GM23338 (cell line): Measurements from ENCODE around the gene ITGA4. TPM values are rescaled to one million over a fixed set of nuclear protein-coding genes. Genes with fewer than 3 reads are reported as not detected.
A peak's percentile ranks its signal among the peaks of the same experiment; 100 is the strongest.

ENCODE experiments used
- ATAC-seq: fragments of 200-7000 bp; cut with Tn5 transposase; 3 replicates; pipeline ENCODE4 v1.9.1; 2020
- DNase-seq: peaks from one replicate; pipeline ENCODE4 v3.0.0-alpha.2; 2015; ENCODE audit warnings: low spot score
- H2AFZ ChIP-seq: fragments of 200-600 bp; sonication (generic); 2 replicates; pipeline ENCODE4 v1.8.0; 2016; ENCODE audit warnings: antibody characterized with exemption, mild to moderate bottlenecking, moderate library complexity
- H3F3A ChIP-seq: fragments of 200-600 bp; sonication (generic); replicated peaks from 2 replicates; pipeline ENCODE4 v1.8.0; 2017; ENCODE audit warnings: antibody characterized with exemption, mixed run types, low read depth
- H3K27ac ChIP-seq: fragments of 200-600 bp; sonication (generic); 2 replicates; pipeline ENCODE4 v1.6.1; 2016; ENCODE audit warnings: low read depth
- H3K27me3 ChIP-seq: fragments of 200-600 bp; sonication (generic); 2 replicates; pipeline ENCODE4 v1.8.0; 2016; ENCODE audit warnings: mild to moderate bottlenecking, mixed run types, moderate library complexity; ENCODE audit not compliant: insufficient read depth
- H3K36me3 ChIP-seq: fragments of 200-600 bp; sonication (generic); 2 replicates; pipeline ENCODE4 v1.8.0; 2016; ENCODE audit warnings: mild to moderate bottlenecking; ENCODE audit not compliant: insufficient read depth
- H3K4me1 ChIP-seq: fragments of 200-600 bp; sonication (generic); 2 replicates; pipeline ENCODE4 v1.8.0; 2016; ENCODE audit warnings: mild to moderate bottlenecking, moderate library complexity; ENCODE audit not compliant: insufficient read depth
- H3K4me2 ChIP-seq: fragments of 200-600 bp; sonication (generic); 2 replicates; pipeline ENCODE4 v1.7.1; 2017; ENCODE audit warnings: mixed run types
- H3K4me3 ChIP-seq: fragments of 200-600 bp; sonication (generic); 2 replicates; pipeline ENCODE4 v1.6.1; 2016; ENCODE audit warnings: mixed run types
- H3K79me2 ChIP-seq: fragments of 200-600 bp; sonication (generic); replicated peaks from 2 replicates; pipeline ENCODE4 v1.8.0; 2017; ENCODE audit warnings: mild to moderate bottlenecking; ENCODE audit not compliant: insufficient read depth
- H3K9me2 ChIP-seq: fragments of 200-600 bp; sonication (generic); 2 replicates; pipeline ENCODE4 v1.8.0; 2017; ENCODE audit not compliant: insufficient read depth
- H4K20me1 ChIP-seq: fragments of 200-600 bp; sonication (generic); replicated peaks from 2 replicates; pipeline ENCODE4 v1.8.0; 2017; ENCODE audit warnings: mild to moderate bottlenecking; ENCODE audit not compliant: insufficient read depth
- H3K27ac Mint-ChIP-seq: 2 replicates; pipeline ENCODE4 v1.8.0; 2020; ENCODE audit warnings: inconsistent platforms, mild to moderate bottlenecking, moderate library complexity, mixed read lengths
- H3K27me3 Mint-ChIP-seq: 3 replicates; pipeline ENCODE4 v1.8.0; 2022; ENCODE audit warnings: low read depth, mild to moderate bottlenecking, moderate library complexity, mixed read lengths, inconsistent platforms; ENCODE audit not compliant: insufficient read depth, poor library complexity
- H3K36me3 Mint-ChIP-seq: 3 replicates; pipeline ENCODE4 v1.8.0; 2021; ENCODE audit warnings: low read depth, mild to moderate bottlenecking, inconsistent platforms, moderate library complexity, mixed read lengths
- H3K4me1 Mint-ChIP-seq: 3 replicates; pipeline ENCODE4 v1.8.0; 2020; ENCODE audit warnings: mild to moderate bottlenecking, inconsistent platforms, mixed read lengths
- H3K4me3 Mint-ChIP-seq: 3 replicates; pipeline ENCODE4 v1.8.0; 2021; ENCODE audit warnings: moderate library complexity, mild to moderate bottlenecking, inconsistent platforms, mixed read lengths
- H3K9me3 Mint-ChIP-seq: 3 replicates; pipeline ENCODE4 v1.8.0; 2020; ENCODE audit warnings: moderate library complexity, mild to moderate bottlenecking, inconsistent platforms, mixed read lengths
- CREB1 ChIP-seq: fragments of 250-450 bp; sonication (Bioruptor Pico); IDR thresholded peaks from 2 replicates; pipeline ENCODE4 v1.5.0; 2020; ENCODE audit warnings: low read depth, mild to moderate bottlenecking, moderate library complexity
- CTCF ChIP-seq, 2 experiments: fragments of 200-600 bp in 1 of 2; sonication (generic) in 1 of 2; conservative IDR thresholded peaks; 2 replicates each; pipeline versions ENCODE4 v1.5.1 to v1.6.1; 2016 to 2017; ENCODE audit warnings: antibody characterized with exemption in 2 of 2, low read depth in 2 of 2, mild to moderate bottlenecking in 2 of 2, moderate library complexity in 1 of 2
- ETS1 ChIP-seq: IDR thresholded peaks from 2 replicates; pipeline ENCODE4 v1.6.1; 2016; ENCODE audit warnings: antibody characterized with exemption
- EZH2 ChIP-seq: fragments of 200-600 bp; sonication (generic); IDR thresholded peaks from one replicate; pipeline ENCODE4 v1.8.0; 2017; ENCODE audit warnings: antibody characterized with exemption, mild to moderate bottlenecking, low read depth; ENCODE audit not compliant: unreplicated experiment
- EZH2phosphoT487 ChIP-seq: fragments of 200-600 bp; sonication (generic); IDR thresholded peaks from one replicate; pipeline ENCODE4 v1.8.1; 2018; ENCODE audit warnings: antibody characterized with exemption; ENCODE audit not compliant: unreplicated experiment
- JUNB ChIP-seq: IDR thresholded peaks from one replicate; pipeline ENCODE4 v1.6.1; 2016; ENCODE audit warnings: antibody characterized with exemption; ENCODE audit not compliant: unreplicated experiment
- NANOG ChIP-seq: IDR thresholded peaks from 2 replicates; pipeline ENCODE4 v1.6.1; 2016; ENCODE audit warnings: antibody characterized with exemption, borderline replicate concordance
- POLR2AphosphoS5 ChIP-seq: IDR thresholded peaks from 2 replicates; pipeline ENCODE4 v1.6.1; 2016; ENCODE audit warnings: antibody characterized with exemption, low read depth
- REST ChIP-seq: IDR thresholded peaks from one replicate; pipeline ENCODE4 v1.6.1; 2018; ENCODE audit warnings: antibody characterized with exemption; ENCODE audit not compliant: unreplicated experiment
- STAT1 ChIP-seq: IDR thresholded peaks from one replicate; pipeline ENCODE4 v1.6.1; 2016; ENCODE audit warnings: antibody characterized with exemption; ENCODE audit not compliant: unreplicated experiment
- ZNF114 ChIP-seq: fragments of 250-450 bp; sonication (Bioruptor Pico); IDR thresholded peaks from 2 replicates; pipeline ENCODE4 v1.5.0; 2020; ENCODE audit warnings: mild to moderate bottlenecking, moderate library complexity
- ZNF331 ChIP-seq: fragments of 250-450 bp; sonication (Bioruptor Pico); IDR thresholded peaks from 2 replicates; pipeline ENCODE4 v1.5.0; 2020; ENCODE audit warnings: low read depth, mild to moderate bottlenecking, moderate library complexity
- ZNF462 ChIP-seq: fragments of 250-450 bp; sonication (Bioruptor Pico); IDR thresholded peaks from 2 replicates; pipeline ENCODE4 v1.5.0; 2020; ENCODE audit warnings: mild to moderate bottlenecking, moderate library complexity
- polyA plus RNA-seq: library from polyadenylated mRNA; unstranded; fragments of >200 nt; fragmentation: Nextera tagmentation; extraction: Ambion mirVana; gene quantifications from 2 replicates; pipeline ENCODE4 v1.2.1, GENCODE V29; 2016
- total RNA-seq: library from RNA; depleted of rRNA; stranded (reverse); fragments of >200 nt; shearing (Covaris generic); gene quantifications from 2 replicates; pipeline ENCODE4 v1.2.3, GENCODE V29; 2014

Gene ITGA4
- total and polyA plus RNA-seq, 2 experiments from 2014 or later, result 1.2 to 4.6 TPM

- Histone ChIP-seq H3K9me2 (no peaks in the 10 kb centered on the region), H2AFZ (peak overlapping the region; percentile 100), H4K20me1 (peaks cover 7% of the 10 kb centered on the region; the same call in 1 of the 2 replicates), H3K79me2 (no peaks in the 10 kb centered on the region), H3K36me3 (no peaks in the 10 kb centered on the region), H3K27ac (no peak overlapping the region), H3F3A (no peaks in the 10 kb centered on the region), H3K4me3 (peak overlapping the region; percentile 68), H3K4me1 (no peaks in the 10 kb centered on the region; the same call in 1 of the 2 replicates), H3K4me2 (peak overlapping the region; percentile 86), H3K27me3 (peaks cover 58% of the 10 kb centered on the region)
- Mint-ChIP-seq H3K36me3 (no peaks in the 10 kb centered on the region), H3K27me3 (peaks cover 30% of the 10 kb centered on the region), H3K9me3 (no peaks in the 10 kb centered on the region), H3K4me1 (peaks cover 11% of the 10 kb centered on the region; the same call in 2 of the 3 replicates), H3K27ac (no peak overlapping the region), H3K4me3 (peak overlapping the region; percentile 78)
- DNase-seq, result peak; percentile 53
- TF ChIP-seq ZNF462 (CRISPR knock-in tag) (no peak), STAT1 (no peak), CREB1 (CRISPR knock-in tag) (no peak), POLR2AphosphoS5 (no peak), ZNF114 (CRISPR knock-in tag) (no peak), JUNB (no peak), EZH2phosphoT487 (no peak), NANOG (no peak), REST (no peak), ZNF331 (no peak), EZH2 (no peak), ETS1 (no peak), CTCF (conservative IDR thresholded peaks at IDR 0.05; ENCODE audit: low read depth in 2 of 2) (no peak)
- peak; percentile 41 for ATAC-seq
These were observed 697 bp downstream of the ITGA4 start for GRCh38 chr2:181457741-181458425.
